ENCODE data around the gene FCAR.
A peak's percentile ranks its signal among the peaks of the same experiment; 100 is the strongest.
"Not testable (repeated sequence)": the region's sequence is repeated elsewhere in the genome, so short reads cannot be mapped to it uniquely, and the experiment has no call there.

Gene FCAR

DNA sequence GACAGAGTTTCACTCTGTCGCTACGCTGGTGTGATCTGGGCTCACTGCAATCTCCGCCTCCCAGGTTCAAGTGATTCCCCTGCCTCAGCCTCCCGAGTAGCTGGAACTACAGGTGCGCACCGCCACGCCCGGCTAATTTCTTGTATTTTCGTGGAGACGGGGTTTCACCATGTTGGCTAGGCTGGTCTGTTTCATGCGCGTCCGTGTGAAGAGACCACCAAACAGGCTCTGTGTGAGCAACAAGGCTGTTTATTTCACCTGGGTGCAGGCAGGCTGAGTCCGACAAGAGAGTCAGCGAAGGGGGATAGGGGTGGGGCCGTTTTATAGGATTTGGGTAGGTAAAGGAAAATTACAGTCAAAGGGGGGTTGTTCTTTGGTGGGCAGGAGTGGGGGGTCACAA lies 20.1 kb downstream of the FCAR start:
- not testable (repeated sequence) for DNase-seq

- no peak for DNase-seq
Measured at GRCh38 chr19:54896036-54896435, 22.0 kb downstream of the FCAR start.

- not testable (repeated sequence) for DNase-seq
Measured at GRCh38 chr19:54898685-54899084, 24.6 kb downstream of the FCAR start.

DNA sequence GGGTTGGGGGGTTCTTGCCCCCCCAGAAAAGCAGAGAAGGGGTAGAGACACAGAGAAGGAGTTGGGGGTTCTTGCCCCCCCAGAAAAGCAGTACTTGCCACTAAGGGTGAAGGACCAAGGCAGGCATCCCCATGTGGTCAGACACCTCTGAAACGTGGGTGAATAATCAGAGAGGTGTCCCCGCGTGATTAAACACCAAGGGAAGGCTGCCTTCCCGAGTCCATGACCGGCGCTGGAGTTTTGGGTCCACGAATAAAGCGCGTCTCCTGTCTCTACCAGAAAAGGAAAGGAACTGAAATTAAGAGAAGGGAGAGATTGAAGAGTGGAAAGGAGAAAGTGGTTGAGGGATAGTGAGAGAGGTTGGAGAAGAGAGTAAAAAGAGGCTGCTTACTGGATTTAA lies 25.6 kb downstream of the FCAR start:
- DNase-seq = not testable (repeated sequence)

- not testable (repeated sequence) for DNase-seq
Measured at GRCh38 chr19:54901153-54901552, 27.1 kb downstream of the FCAR start.

DNA sequence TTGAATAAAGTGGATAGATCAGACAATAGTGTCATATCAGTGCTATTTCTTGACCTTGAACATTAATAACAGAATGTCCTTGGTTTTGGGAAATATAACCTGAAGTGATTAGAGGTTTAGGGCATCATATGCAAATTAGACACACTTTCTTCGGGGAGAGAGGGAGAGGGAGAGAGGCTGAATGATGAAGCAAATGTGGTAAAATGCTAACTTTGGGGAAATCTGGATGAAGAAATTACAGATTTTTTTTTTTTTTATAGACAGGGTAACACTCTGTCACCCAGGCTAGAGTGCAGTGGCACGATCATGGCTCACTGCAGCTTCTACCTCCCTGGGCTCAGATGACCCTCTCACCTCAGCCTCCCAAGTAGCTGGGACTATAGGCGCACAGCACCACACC lies 28.0 kb downstream of the FCAR start:
- no peak for DNase-seq

DNA sequence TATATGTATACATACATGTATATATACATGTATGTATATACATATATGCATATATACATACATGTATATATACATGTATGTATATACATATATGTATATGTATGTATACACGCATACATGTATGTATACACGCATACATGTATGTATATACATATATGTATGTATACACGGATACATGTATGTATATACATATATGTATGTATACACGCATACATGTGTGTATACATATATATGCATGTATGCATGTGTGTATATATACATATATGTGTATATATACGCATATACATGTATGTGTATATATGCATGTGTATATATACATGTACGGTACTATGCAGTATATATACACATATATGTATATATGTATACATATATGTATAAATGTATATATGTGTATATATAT lies 29.3 kb downstream of the FCAR start:
- no peak for DNase-seq

DNA sequence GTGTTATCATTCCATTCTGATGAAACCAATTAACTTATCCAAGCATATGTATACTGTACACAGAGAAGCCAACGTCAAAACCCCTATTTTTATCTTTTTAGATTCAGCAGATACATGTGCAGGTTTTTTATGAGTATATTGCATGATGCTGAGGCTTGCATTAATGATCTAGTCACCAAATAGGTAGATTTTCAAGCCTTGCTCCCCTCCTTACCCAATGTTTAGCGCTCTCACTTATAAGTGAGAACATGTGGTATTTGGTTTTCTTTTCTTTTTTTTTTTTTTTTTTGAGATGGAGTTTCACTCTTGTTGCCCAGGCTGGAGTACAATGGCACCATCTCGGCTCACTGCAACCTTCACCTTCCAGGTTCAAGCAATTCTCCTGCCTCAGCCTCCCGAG lies 30.2 kb downstream of the FCAR start:
- not testable (repeated sequence) for DNase-seq

DNA sequence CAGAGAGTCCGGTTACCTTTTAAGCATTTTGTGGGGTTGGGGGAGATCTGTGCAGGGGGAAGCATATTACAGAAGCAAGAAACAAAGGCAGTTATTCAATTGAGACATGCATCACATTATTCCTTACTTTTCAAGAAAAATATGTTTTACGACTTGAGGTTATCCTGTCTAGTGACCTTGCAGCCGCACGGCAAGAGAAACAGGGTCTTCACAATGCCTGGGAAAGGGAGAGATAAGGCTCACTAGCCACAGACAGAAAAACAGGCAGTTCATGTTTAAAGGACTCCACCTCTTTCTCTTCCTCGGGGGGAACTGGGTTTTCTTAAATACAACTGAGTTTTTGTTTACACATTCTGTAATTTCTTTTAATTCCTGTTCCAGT lies 31.4 kb downstream of the FCAR start:
- DNase-seq = no peak

- no peak for DNase-seq
Measured at GRCh38 chr19:54905803-54906511, 31.9 kb downstream of the FCAR start, which contains the start of gene NCR1. TSS of gene NCR1 (plus strand) at chr19:54906148. CDS start at chr19:54906188, 40 bp downstream.

- DNase-seq = no peak
Measured at GRCh38 chr19:54906819-54907218, 32.8 kb downstream of the FCAR start.

DNA sequence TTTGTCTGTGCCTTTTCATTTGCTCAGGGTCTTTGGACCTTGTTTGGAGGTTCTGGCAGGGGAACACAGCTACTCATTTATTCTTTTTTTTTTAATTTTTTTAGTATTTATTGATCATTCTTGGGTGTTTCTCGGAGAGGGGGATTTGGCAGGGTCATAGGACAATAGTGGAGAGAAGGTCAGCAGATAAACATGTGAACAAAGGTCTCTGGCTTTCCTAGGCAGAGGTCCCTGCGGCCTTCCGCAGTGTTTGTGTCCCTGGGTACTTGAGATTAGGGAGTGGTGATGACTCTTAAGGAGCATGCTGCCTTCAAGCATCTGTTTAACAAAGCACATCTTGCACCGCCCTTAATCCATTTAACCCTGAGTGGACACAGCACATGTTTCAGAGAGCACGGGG lies 33.9 kb downstream of the FCAR start:
- not testable (repeated sequence) for DNase-seq

DNA sequence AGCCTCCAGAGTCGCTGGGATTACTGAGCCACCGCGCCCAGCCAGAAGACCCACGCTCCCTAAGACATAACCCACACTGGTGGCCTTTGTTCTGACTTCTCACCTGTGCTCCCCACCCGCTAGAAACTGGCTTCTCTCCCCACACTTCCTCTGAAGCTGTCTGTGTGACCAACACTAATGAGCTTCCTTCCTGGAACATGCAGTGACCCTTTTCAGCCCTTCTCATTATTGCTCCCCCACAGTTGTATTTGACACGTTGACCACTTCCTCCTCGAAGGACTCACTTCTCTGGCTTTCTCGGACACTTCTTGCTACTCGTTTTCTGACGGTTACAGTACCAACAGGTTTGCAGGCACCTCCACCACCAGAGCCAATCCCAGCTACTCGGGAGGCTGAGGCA lies 42.8 kb downstream of the FCAR start:
- DNase-seq = no peak

GRCh38 chr19:54918499-54918898 lies 44.5 kb downstream of the FCAR start:
- DNase-seq = no peak

GRCh38 chr19:54919646-54920563 lies 45.9 kb downstream of the FCAR start:
- peak in 2 of 58 donors; percentile 1 to 3 for DNase-seq

GRCh38 chr19:54921082-54921481 lies 47.0 kb downstream of the FCAR start:
- DNase-seq = no peak

DNA sequence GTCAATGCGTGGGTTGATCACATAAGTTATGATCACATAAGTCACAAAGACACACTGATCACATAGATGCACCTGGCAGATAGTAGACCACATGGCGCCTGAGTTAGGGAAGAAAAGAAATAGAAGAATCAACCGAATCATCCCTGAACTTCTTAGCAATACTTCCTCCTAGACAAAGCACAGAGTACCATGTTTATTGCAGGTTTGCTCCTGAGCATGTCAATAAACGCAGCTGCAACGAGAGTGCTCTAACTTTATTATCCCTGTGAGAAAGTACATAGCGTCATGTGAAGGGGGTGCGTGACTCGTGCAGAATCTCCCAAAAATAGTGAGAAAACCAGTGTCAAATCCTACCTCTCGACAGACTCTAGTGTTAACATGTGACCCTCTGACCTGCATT lies 49.2 kb downstream of the FCAR start:
- no peak for DNase-seq

DNA sequence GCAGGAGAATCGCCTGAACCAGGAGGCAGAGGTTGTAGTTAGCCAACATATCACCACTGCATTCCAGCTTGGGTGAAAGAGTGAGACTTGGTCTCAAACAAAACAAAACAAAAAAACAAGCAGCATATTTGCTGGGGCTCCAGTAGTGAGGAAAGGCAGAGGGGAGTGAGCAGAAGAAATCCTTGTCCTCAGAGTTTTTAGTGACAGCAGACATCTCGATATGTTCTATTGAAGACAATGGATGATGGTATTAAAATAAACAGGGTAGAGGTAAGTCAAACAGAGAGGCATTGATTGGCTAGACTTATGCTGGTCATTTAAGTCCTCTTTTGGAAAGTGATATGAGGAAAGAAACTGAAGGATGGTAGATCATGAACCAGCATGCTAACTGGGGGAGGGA lies 54.3 kb downstream of the FCAR start:
- no peak for DNase-seq

DNA sequence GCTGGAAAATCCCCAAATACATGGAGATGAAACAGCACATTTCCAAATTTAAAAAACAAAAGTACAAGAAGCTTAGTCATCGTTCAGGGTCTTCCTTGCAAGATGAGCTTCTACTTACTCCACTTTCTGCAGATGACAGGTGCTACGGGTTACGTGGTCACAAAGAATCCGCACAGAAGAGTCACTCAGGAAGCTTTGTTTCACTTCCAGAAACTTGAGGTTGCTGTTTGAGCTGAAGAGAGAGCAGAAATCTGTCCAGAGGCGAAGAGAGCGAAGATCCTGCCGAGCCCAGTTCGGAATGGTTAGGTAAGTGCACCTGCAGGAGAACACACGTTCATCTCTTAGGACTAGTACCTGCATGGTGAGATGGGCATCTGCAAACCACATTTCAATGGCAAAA lies 63.9 kb downstream of the FCAR start:
- DNase-seq = no peak

- no peak for DNase-seq
Measured at GRCh38 chr19:54938906-54939305, 64.9 kb downstream of the FCAR start.

DNA sequence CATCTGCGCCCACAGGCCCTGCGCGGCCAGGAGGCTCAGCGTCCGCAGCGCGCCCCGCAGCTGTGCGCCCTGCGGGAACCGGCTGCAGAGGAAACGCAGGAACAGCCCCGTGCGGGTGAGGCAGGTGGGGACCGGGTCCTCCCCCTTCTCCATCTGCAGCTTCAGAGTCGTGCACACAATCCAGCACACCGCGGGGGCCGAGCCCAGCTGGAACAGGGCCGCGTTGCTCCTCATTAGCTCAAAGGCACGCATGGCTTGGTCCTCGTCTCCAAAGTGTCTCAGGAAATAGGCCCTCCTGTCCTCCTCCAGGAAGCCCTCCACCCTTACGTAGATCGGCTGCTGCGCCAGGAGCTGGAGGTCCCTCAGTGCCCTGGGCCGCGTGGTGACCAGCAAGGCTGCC lies 65.5 kb downstream of the FCAR start:
- DNase-seq = not testable (repeated sequence)

Data from anterior cingulate cortex (tissue), 58 donors.